Colonic mucosa (tissue), 4 donors: ENCODE measurements around the gene SLC29A3. TPM values are rescaled to one million over a fixed set of nuclear protein-coding genes. Genes with fewer than 3 reads are reported as not detected.

Source experiments
- DNase-seq: peaks from one replicate; pipeline ENCODE4 v3.0.0-alpha.2; 2020
- H3K27ac ChIP-seq: fragments of 200-600 bp; one replicate; pipeline ENCODE4 v1.8.0; 2021
- H3K27me3 ChIP-seq: fragments of 200-600 bp; one replicate; pipeline ENCODE4 v1.8.0; 2021
- H3K36me3 ChIP-seq: fragments of 200-600 bp; one replicate; pipeline ENCODE4 v1.8.0; 2021
- H3K4me1 ChIP-seq: fragments of 200-600 bp; one replicate; pipeline ENCODE4 v1.8.0; 2021; ENCODE audit warnings: mild to moderate bottlenecking
- H3K4me3 ChIP-seq: fragments of 200-600 bp; one replicate; pipeline ENCODE4 v1.8.0; 2021
- H3K9ac ChIP-seq, 2 donors: one replicate each; pipeline ENCODE4 v1.7.0; 2013; ENCODE audit warnings: control low read depth in 2 of 2, low read depth in 2 of 2, low read length in 2 of 2
- H3K9me3 ChIP-seq: fragments of 200-600 bp; one replicate; pipeline ENCODE4 v1.8.0; 2021
- CTCF ChIP-seq: fragments of 200-600 bp; IDR thresholded peaks from one replicate; pipeline ENCODE4 v1.8.0; 2022; ENCODE audit warnings: antibody characterized with exemption, mild to moderate bottlenecking
- intact Hi-C: fragments of 100-400 bp; cut with DNase I; formaldehyde crosslinking; loops from one replicate; pipeline ENCODE4 v1.14.1; 2022
- total RNA-seq, 2 donors: library from RNA; stranded (reverse); fragmentation: NEBNext Ultra II Directional in 1 of 2; extraction: Animal tissue kit (Norgen Biotek cat#: 25700) in 1 of 2; gene quantifications; one replicate each; pipeline ENCODE4 v1.2.1, GENCODE V29; 2021
- donor health status: healthy.
- donor health status: DM: no; HTN: no; CAD: no.
- donor health status: DM: no; HTN: no; CAD: no.

The SLC29A3 gene
- total RNA-seq, 2 donors from 2014 or later = 3.8 to 6.5 TPM

- no peak overlapping the region for H3K4me3 ChIP-seq
- no peaks in the 10 kb centered on the region for H3K9me3 ChIP-seq
- no peak for TF ChIP-seq CTCF
- no peak overlapping the region for H3K27ac ChIP-seq
- H3K9ac ChIP-seq = no peak overlapping the region
- intact Hi-C loops = no loop called here
- DNase-seq = no peak
- no peaks in the 10 kb centered on the region for H3K36me3 ChIP-seq
- H3K4me1 ChIP-seq = no peaks in the 10 kb centered on the region
- no peaks in the 10 kb centered on the region for H3K27me3 ChIP-seq
Observed at GRCh38 chr10:71330789-71331404, 11.8 kb downstream of the SLC29A3 start.

DNA sequence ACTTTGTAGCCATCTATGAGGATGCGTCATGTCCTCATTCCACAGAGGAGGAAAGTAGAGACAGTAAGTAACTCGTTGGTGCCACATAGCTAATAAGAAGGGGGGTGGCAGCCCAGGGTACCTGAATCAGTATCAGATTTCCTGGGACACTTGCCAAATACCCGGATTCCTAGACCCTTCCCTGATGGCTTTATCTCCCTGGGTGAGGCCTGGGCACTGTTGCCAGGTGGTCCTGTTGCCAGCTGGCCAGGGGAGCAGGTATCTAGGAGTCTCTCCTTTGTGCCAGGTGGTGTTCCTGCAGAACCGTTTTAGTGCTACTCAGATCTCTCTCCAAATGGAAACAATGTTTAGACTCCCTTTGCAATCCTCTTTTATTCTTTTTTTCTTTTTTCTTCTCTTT lies 12.7 kb downstream of the SLC29A3 start:
- no peak for DNase-seq
- intact Hi-C loops = no loop called here
- no peak overlapping the region for H3K4me3 ChIP-seq
- H3K27me3 ChIP-seq = no peaks in the 10 kb centered on the region
- no peaks in the 10 kb centered on the region for H3K9me3 ChIP-seq
- TF ChIP-seq CTCF = no peak
- H3K4me1 ChIP-seq = no peaks in the 10 kb centered on the region
- no peak overlapping the region for H3K9ac ChIP-seq
- H3K27ac ChIP-seq = no peak overlapping the region
- H3K36me3 ChIP-seq = no peaks in the 10 kb centered on the region

GRCh38 chr10:71332466-71332865 lies 13.4 kb downstream of the SLC29A3 start:
- no peak for DNase-seq
- H3K36me3 ChIP-seq = no peaks in the 10 kb centered on the region
- no peak overlapping the region for H3K9ac ChIP-seq
- H3K27ac ChIP-seq = no peak overlapping the region
- H3K4me3 ChIP-seq = no peak overlapping the region
- no peak for TF ChIP-seq CTCF
- intact Hi-C loops = no loop called here
- H3K9me3 ChIP-seq = no peaks in the 10 kb centered on the region
- H3K27me3 ChIP-seq = no peaks in the 10 kb centered on the region
- H3K4me1 ChIP-seq = peaks cover 4% of the 10 kb centered on the region

GRCh38 chr10:71333129-71333887 lies 14.2 kb downstream of the SLC29A3 start:
- no peak for TF ChIP-seq CTCF
- intact Hi-C loops = no loop called here
- Histone ChIP-seq H3K9me3 (no peaks in the 10 kb centered on the region), H3K4me1 (peaks cover 4% of the 10 kb centered on the region), H3K36me3 (no peaks in the 10 kb centered on the region), H3K27ac (no peak overlapping the region), H3K4me3 (no peak overlapping the region), H3K9ac (no peak overlapping the region), H3K27me3 (no peaks in the 10 kb centered on the region)
- DNase-seq = no peak

- no peak for DNase-seq
- TF ChIP-seq CTCF = no peak
- Histone ChIP-seq H3K4me3 (no peak overlapping the region), H3K9me3 (no peaks in the 10 kb centered on the region), H3K9ac (no peak overlapping the region), H3K36me3 (no peaks in the 10 kb centered on the region), H3K27ac (no peak overlapping the region), H3K4me1 (peaks cover 4% of the 10 kb centered on the region), H3K27me3 (no peaks in the 10 kb centered on the region)
- intact Hi-C loops = no loop called here
Observed at GRCh38 chr10:71334221-71334791, 15.2 kb downstream of the SLC29A3 start.
